ENCODE data around the gene INAFM2. TPM values are rescaled to one million over a fixed set of nuclear protein-coding genes. Genes with fewer than 3 reads are reported as not detected.

Gene INAFM2
- total RNA-seq, 1 donor from 2014 or later = 40.0 TPM

- intact Hi-C loops (cut with DNase I) = loop anchor here (5.0 kb wide), 1 partner anchor 122 kb away; the partner anchor contains the start of gene IVD
- DNase-seq (ENCODE audit: low spot score) = no peak
Measured at GRCh38 chr15:40285554-40286011, 37.9 kb upstream of the INAFM2 start.

DNA sequence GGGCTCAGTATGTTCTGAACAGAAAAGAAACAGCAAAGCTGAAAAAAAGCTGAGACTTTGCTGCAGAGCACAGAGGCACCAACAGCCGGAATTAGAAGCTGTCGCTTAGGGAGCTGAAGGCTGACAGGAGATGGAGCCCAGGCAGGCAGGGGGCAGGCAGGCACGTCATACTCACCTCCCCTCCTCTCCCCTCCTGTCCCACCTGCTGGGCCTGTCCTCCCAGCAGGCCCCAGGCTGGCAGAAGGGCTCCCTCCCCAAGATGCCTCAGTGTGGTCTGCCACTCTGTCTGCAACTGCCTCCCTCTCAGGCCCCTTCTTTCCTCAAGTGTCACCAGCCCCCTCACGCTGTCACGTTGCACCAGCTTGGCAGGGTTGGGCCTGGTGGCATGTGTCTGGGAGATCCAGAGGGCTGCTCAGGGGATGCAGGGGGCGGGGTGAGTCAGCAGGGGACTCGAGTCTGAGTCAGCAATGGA is 37.4 kb upstream of the INAFM2 start:
- intact Hi-C loops (cut with DNase I) = loop anchor here (5.0 kb wide), 1 partner anchor 121 kb away; the partner anchor contains the start of gene IVD

GRCh38 chr15:40286794-40287193 is 36.7 kb upstream of the INAFM2 start:
- intact Hi-C loops (cut with DNase I) = loop anchor here (5.0 kb wide), 1 partner anchor 121 kb away; the partner anchor contains the start of gene IVD
- no peak for DNase-seq (ENCODE audit: low spot score)

More for the DNA sequence above, 37.4 kb upstream of the INAFM2 start:
- no peak for DNase-seq (ENCODE audit: low spot score)

DNA sequence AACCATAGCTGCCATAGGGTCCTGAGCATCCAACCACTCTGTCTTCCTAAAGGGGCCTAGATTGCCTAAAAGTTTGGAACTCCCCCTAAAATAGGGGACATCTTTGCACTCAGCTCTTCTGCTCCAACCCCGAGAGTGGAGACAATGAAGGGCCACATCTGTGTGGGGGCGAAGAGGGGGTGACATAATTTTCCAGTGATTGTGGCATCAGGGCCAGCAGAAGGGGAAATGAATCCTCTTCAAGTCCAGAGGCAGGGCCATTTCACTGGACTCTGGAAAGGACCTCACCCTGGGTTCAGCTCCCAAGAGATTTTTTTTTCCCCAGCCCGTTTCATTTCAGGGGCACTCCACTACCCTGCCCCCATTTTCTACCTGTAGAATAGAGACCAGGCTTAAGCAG is 36.0 kb upstream of the INAFM2 start:
- DNase-seq (ENCODE audit: low spot score) = no peak
- intact Hi-C loops (cut with DNase I) = loop anchor here (5.0 kb wide), 1 partner anchor 120 kb away; the partner anchor contains the start of gene IVD

- intact Hi-C loops (cut with DNase I) = loop anchor here (5.0 kb wide), 1 partner anchor 119 kb away; the partner anchor contains the start of gene IVD
- DNase-seq (ENCODE audit: low spot score) = no peak
Measured at GRCh38 chr15:40287968-40288367, 35.5 kb upstream of the INAFM2 start.

- intact Hi-C loops (cut with DNase I) = loop anchor here (5.0 kb wide), 1 partner anchor 118 kb away; the partner anchor contains the start of gene IVD
- DNase-seq (ENCODE audit: low spot score) = no peak
Measured at GRCh38 chr15:40289140-40289775, 34.2 kb upstream of the INAFM2 start.

DNA sequence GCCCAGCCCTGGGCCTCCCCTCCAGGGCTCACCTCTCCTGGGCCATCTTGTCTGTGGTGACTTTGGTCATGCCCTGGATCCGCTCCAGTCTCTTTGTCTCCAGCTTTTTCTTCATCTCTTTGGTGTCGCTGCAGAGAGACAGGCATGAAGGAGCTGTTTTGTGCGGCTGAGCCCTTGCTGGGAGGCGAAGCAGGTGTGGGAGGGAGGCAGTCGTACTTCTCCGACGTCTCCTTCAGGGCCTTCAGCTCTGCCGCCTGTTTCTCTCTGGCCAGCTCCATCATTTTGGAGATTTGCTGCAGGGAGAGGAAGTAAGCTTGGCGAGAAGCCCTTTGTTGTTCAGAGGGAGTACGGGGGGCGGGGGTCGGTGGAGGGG is 33.0 kb upstream of the INAFM2 start:
- intact Hi-C loops (cut with DNase I) = no loop called here
- no peak for DNase-seq (ENCODE audit: low spot score)

DNA sequence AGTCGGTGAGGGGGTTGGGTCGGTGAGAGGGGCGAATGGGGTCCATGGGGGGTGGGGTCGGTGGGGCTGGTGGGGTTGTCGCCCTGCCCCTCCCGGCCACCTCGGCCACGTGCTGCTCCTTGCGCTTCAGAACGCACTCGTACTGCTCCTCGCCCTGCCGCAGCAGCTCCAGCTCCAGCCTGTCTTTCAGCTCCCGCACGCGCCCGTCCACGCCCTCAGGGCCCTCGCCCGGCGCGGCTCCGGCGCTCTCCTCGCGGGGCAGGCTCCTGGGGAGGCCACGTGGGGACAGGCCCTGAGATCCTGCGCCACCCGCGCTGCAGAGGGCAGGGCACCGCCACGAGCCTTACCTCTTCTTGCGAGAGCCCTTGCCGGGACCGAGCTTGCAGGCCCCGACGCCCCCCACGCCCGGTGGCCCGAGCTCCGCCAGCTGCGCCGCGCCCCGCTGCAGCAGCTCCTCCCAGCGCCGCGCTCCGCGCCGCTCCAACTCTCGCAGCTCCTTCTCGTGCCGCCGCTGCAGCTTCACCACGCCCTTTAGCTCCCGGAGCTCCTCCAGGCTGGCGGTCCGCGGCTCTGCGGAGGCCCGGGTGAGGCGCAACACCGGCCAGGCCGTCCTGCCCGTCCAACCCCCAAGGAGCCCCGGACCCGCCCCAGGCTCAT is 32.4 kb upstream of the INAFM2 start:
- DNase-seq (ENCODE audit: low spot score) = no peak
- intact Hi-C loops (cut with DNase I) = no loop called here

GRCh38 chr15:40292246-40292645 is 31.2 kb upstream of the INAFM2 start:
- DNase-seq (ENCODE audit: low spot score) = no peak

GRCh38 chr15:40293006-40293405 is 30.5 kb upstream of the INAFM2 start:
- no peak for DNase-seq (ENCODE audit: low spot score)
- intact Hi-C loops (cut with DNase I) = no loop called here

More at GRCh38 chr15:40292246-40292645, 31.2 kb upstream of the INAFM2 start:
- intact Hi-C loops (cut with DNase I) = no loop called here

DNA sequence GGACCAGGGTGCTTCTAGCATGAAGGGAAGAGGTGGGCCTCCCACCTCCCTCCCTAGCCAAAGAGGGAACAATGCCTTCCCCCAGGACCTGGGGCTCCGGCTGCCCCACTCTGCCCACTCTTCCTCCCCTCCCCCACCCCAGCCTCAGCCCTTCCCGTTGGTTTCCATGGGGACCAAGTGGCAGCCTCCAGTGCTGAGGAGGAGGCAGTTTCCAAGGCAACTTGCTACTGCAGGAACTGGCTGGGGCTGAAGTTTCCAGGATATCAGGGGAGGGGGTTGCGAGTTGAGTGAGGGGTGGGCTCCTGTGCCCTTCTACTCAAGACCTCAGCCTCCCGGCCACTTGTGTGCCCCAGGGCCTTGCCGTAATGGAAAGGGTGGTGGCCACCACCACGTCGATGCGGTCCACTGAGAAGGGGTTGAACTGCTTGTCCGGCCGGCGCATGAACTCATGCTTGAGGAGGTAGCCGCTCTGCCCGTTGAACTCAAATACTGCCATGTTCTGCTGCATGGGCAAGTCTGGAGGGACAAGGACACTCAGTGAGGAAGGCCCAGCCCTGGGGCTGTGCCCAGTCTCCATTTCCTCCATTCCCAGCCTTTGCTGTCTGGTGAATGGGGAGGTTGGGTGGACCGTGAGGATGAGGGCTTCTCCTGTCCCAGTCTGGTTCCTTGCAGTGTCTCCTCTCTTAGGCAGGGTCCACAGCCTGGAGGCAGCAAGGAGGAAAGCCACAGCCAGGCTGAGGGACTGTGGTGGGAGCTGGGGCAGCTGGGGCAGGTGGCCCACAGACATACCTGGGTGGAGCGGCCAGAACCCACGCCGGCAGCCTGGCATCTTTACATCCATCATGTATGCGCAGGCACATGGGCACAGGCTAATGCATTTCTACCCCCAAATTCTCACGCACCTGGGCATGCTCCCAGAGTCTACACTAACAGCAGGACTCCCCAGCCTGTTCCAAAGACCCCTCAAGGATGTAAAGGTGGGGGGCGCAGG is 29.3 kb upstream of the INAFM2 start:
- intact Hi-C loops (cut with DNase I) = no loop called here

GRCh38 chr15:40295297-40295696 is 28.2 kb upstream of the INAFM2 start:
- intact Hi-C loops (cut with DNase I) = no loop called here
- DNase-seq (ENCODE audit: low spot score) = no peak

More for the DNA sequence above, 29.3 kb upstream of the INAFM2 start:
- no peak for DNase-seq (ENCODE audit: low spot score)

GRCh38 chr15:40295877-40296560 is 27.5 kb upstream of the INAFM2 start:
- DNase-seq (ENCODE audit: low spot score) = peak; percentile 84

GRCh38 chr15:40296561-40297230 is 26.8 kb upstream of the INAFM2 start:
- no peak for DNase-seq (ENCODE audit: low spot score)
- intact Hi-C loops (cut with DNase I) = no loop called here

More at GRCh38 chr15:40295877-40296560, 27.5 kb upstream of the INAFM2 start:
- intact Hi-C loops (cut with DNase I) = no loop called here

- intact Hi-C loops (cut with DNase I) = no loop called here
- DNase-seq (ENCODE audit: low spot score) = no peak
Measured at GRCh38 chr15:40297356-40297755, 26.1 kb upstream of the INAFM2 start.

- no peak for DNase-seq (ENCODE audit: low spot score)
- intact Hi-C loops (cut with DNase I) = no loop called here
Measured at GRCh38 chr15:40298216-40298935, 25.1 kb upstream of the INAFM2 start.

GRCh38 chr15:40300367-40300766 is 23.1 kb upstream of the INAFM2 start:
- intact Hi-C loops (cut with DNase I) = no loop called here
- no peak for DNase-seq (ENCODE audit: low spot score)

GRCh38 chr15:40300771-40301170 is 22.7 kb upstream of the INAFM2 start:
- intact Hi-C loops (cut with DNase I) = no loop called here
- no peak for DNase-seq (ENCODE audit: low spot score)
